NT2/D1 (cell line): Measurements from ENCODE around the gene CYP1A1.

ENCODE experiments used
- SUZ12 ChIP-seq: IDR thresholded peaks from 2 replicates; pipeline ENCODE4 v1.6.1; 2011; ENCODE audit not compliant: insufficient read length, insufficient read depth; ENCODE audit errors: extremely low read depth
- YY1 ChIP-seq: IDR thresholded peaks from 2 replicates; pipeline ENCODE4 v1.6.1; 2011; ENCODE audit not compliant: insufficient read length, insufficient read depth
- ZNF274 ChIP-seq: IDR thresholded peaks from 2 replicates; pipeline ENCODE4 v1.6.1; 2011; ENCODE audit warnings: mild to moderate bottlenecking, low read depth, low read length

DNA sequence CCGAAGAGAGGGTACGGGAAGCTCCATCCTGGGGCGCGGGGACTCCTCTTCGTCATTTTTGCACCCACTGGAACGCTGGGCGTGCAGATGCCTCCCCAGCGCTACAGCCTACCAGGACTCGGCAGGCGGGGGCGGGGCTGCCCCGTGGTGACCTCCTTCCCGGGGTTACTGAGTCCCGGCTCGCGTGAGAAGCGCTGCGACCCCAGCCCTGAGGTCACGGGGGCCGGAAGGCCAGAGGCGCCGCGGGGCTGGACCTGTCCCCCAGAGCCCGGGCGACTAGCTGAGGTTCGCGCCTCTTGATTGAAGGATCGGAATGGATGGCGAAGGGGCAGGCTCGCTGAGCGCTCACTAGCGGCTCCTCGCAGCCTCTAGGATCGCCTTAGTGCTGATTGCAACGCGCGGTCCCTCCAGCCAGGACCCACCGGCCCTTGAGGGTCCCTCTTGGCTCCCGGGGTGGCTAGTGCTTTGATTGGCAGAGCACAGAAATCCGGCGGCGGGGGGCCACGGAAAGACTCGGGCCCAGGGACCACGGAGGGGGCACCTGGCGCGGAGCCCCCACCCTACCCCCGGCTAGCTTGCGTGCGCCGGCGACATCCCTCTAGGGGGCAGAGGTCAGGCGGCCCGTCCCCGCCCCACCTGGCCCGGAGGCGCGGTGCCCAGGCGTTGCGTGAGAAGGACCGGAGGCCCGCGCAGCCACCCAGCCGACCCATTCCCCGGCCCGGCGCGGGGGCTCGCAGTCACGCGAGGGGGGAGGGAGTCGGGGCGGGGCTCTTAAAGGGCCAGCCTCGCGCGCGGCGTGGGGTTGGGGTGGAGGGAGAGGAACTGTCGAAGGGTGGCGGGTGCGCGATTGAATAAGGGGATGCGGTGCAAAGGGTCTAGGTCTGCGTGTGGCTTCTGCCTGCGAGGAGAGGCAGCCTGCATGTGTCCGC is 781 bp upstream of the CYP1A1 start:
- no peak for TF ChIP-seq YY1
- TF ChIP-seq ZNF274, result no peak
- TF ChIP-seq SUZ12, result no peak
